A549 (cell line): ENCODE data around the gene LEO1. TPM values are rescaled to one million over a fixed set of nuclear protein-coding genes. Genes with fewer than 3 reads are reported as not detected.

Source experiments
- ATAC-seq, 2 experiments: fragments of 200-7000 bp in 1 of 2; fragments of >200 bp in 1 of 2; cut with Nextera tagmentation in 1 of 2; cut with Tn5 transposase in 1 of 2; 3 replicates each; pipeline versions ENCODE4 v1.8.0 to v1.9.1; 2018 to 2020; ENCODE audit warnings: mild to moderate bottlenecking in 1 of 2, moderate library complexity in 1 of 2
- CTCF ChIA-PET: fragments of 300-600 bp; sonication (Branson Sonifier 250); formaldehyde crosslinking; extraction: SDS; loops from one replicate; lab custom pipeline; 2021; ENCODE audit warnings: antibody characterized with exemption, inconsistent platforms; lab: Yijun Ruan, JAX
- POLR2A ChIA-PET: fragments of 350-600 bp; formaldehyde crosslinking; extraction: SDS; loops from one replicate; lab custom pipeline; 2021; ENCODE audit warnings: antibody characterized with exemption, inconsistent platforms; lab: Yijun Ruan, JAX
- DNase-seq, 2 experiments: peaks; one replicate each; pipeline versions ENCODE4 v3.0.0 to v3.0.0-alpha.2; 2011 to 2016; ENCODE audit warnings: low read depth in 1 of 2, low spot score in 1 of 2
- FAIRE-seq: peaks from 2 replicates; lab custom pipeline; 2011; peaks lifted over from hg19 to GRCh38; lab: Jason Lieb, UNC
- H3K27ac ChIP-seq, 2 experiments: fragments of >200 bp; sonication (Bioruptor Twin); formaldehyde crosslinking; 3 replicates each; pipeline ENCODE4 v1.5.1; 2016 to 2017
- H3K4me1 ChIP-seq: fragments of >200 bp; sonication (Bioruptor Twin); formaldehyde crosslinking; 3 replicates; pipeline ENCODE4 v1.6.1; 2016
- H3K4me2 ChIP-seq: fragments of >200 bp; sonication (Bioruptor Twin); formaldehyde crosslinking; 3 replicates; pipeline ENCODE4 v1.6.1; 2016
- H3K4me3 ChIP-seq: fragments of >200 bp; sonication (Bioruptor Twin); formaldehyde crosslinking; 3 replicates; pipeline ENCODE4 v1.5.1; 2016
- H3K9me3 ChIP-seq: fragments of >200 bp; sonication (Bioruptor Twin); formaldehyde crosslinking; 3 replicates; pipeline ENCODE4 v1.6.1; 2016
- HEYL ChIP-seq: fragments of 250-450 bp; sonication (Bioruptor Pico); IDR thresholded peaks from 2 replicates; pipeline ENCODE4 v1.8.0; 2021; ENCODE audit warnings: mild to moderate bottlenecking, moderate library complexity
- KDM1A ChIP-seq: fragments of 200-600 bp; sonication (generic); IDR thresholded peaks from 2 replicates; pipeline ENCODE4 v1.6.1; 2016; ENCODE audit warnings: low read depth, mild to moderate bottlenecking
- POLR2A ChIP-seq: IDR thresholded peaks from 2 replicates; pipeline ENCODE4 v1.6.1; 2012; ENCODE audit warnings: mild to moderate bottlenecking, low read length
- RAD21 ChIP-seq, 2 experiments: fragments of >200 bp in 1 of 2; sonication (Bioruptor Twin) in 1 of 2; formaldehyde crosslinking in 1 of 2; IDR thresholded peaks in 1 of 2; conservative IDR thresholded peaks in 1 of 2; 2 replicates in 1 of 2; 3 replicates in 1 of 2; pipeline ENCODE4 v1.6.1; 2012 to 2018; ENCODE audit warnings: inconsistent platforms in 1 of 2
- SMC3 ChIP-seq: fragments of >200 bp; sonication (Bioruptor Twin); formaldehyde crosslinking; IDR thresholded peaks from 3 replicates; pipeline ENCODE4 v1.6.1; 2018; ENCODE audit warnings: inconsistent platforms
- WGBS: methylation state at CpG from one replicate; pipeline ENCODE4 v1.1.6; 2017; ENCODE audit errors: missing lambda C conversion rate; 5-methylcytosine and 5-hydroxymethylcytosine counted together
- polyA plus RNA-seq, 4 experiments: library from polyadenylated mRNA; depleted of rRNA in 3 of 4; stranded (reverse); fragments of >200 nt; fragmentation: RNase III in 1 of 4; extraction: RNeasy Plus Mini Kit Qiagen cat#74134 plus additional on column Dnase treatment in 1 of 4; gene quantifications; 2 replicates in 3 of 4; 3 replicates in 1 of 4; pipeline ENCODE4 v1.2.3, GENCODE V29; 2011 to 2017
- small RNA-seq, 6 experiments: library from RNA; depleted of rRNA; stranded (forward); fragments of <200 nt; gene quantifications; one replicate each; pipeline ENCODE3, GENCODE V24; 2012
- TF ChIP-seq, protein P1 (sequence below): fragments of >200 bp; sonication (Bioruptor Twin); formaldehyde crosslinking; IDR thresholded peaks from 3 replicates; pipeline ENCODE4 v1.5.1; 2016

The LEO1 gene
- polyA plus RNA-seq, 2 of the 4 experiments (the other 2 are of a cell fraction) = 22.3 to 60.3 TPM

- TF ChIP-seq, protein P1, sequence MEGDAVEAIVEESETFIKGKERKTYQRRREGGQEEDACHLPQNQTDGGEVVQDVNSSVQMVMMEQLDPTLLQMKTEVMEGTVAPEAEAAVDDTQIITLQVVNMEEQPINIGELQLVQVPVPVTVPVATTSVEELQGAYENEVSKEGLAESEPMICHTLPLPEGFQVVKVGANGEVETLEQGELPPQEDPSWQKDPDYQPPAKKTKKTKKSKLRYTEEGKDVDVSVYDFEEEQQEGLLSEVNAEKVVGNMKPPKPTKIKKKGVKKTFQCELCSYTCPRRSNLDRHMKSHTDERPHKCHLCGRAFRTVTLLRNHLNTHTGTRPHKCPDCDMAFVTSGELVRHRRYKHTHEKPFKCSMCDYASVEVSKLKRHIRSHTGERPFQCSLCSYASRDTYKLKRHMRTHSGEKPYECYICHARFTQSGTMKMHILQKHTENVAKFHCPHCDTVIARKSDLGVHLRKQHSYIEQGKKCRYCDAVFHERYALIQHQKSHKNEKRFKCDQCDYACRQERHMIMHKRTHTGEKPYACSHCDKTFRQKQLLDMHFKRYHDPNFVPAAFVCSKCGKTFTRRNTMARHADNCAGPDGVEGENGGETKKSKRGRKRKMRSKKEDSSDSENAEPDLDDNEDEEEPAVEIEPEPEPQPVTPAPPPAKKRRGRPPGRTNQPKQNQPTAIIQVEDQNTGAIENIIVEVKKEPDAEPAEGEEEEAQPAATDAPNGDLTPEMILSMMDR = no peak
- TF ChIP-seq HEYL (CRISPR knock-in tag) (no peak), KDM1A (no peak)
Measured at GRCh38 chr15:51889486-51889885, 82.1 kb downstream of the LEO1 start (continued).

DNA sequence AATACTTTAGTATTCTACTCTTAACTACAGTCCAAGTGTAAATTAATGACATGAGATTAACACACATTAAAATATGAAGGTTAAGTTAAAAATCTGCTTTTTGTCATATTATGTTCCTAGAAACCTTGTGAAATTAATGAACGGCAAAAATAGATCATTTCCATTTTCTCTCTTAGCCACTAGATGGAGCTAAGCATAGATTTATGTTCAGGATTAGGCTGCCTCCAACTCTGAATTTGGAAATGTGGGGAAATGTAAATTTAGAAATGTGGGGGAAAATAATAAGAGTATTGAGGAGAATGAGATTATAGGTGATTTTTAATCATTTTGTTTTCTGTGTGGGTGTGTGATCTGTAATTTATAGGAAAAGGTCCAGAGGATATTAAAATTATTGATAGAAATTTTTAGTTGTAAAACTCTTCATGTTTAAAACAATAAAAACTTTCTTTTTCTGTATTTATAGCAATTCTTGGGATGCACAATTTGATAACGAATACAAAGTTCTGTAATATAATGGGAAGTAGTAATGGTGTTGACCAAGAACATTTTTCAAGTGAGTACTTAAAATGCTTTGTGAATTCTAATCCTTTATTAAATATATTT, 82.9 kb downstream of the LEO1 start:
- DNase-seq (peak; percentile 46 to 51), FAIRE-seq (no peak), ATAC-seq (peak; percentile 60 to 69; a peak in 4 of 6 replicates)
- Histone ChIP-seq H3K4me2 (peak overlapping the region; percentile 79), H3K27ac (peak overlapping the region; percentile 72 to 80), H3K9me3 (no peaks in the 10 kb centered on the region), H3K4me1 (peaks cover 48% of the 10 kb centered on the region)
- POLR2A ChIA-PET = interaction anchor here (1.6 kb wide), 1 partner anchor 59 kb away, joined by 6 read pairs; the partner anchor contains the start of gene TMOD3
- TF ChIP-seq RAD21 (conservative IDR thresholded peaks at IDR 0.05 in 1 of 2, IDR thresholded peaks at IDR 0.05 in 1 of 2) (peak; percentile 61 to 68), POLR2A (no peak), SMC3 (peak; percentile 67; the same call in 2 of the 3 replicates)
- TF ChIP-seq, protein P1 = peak; percentile 85
- TF ChIP-seq, all 56 proteins: peak for 3
- 2% methylated on average over 2 of the region's 2 CpGs for WGBS
- 0 out of 3 replicates have a peak overlapping the region, but pooled peaks have one; percentile 20 for H3K4me3 ChIP-seq
- CTCF ChIA-PET = interaction anchor here (0.6 to 6.2 kb wide), 40 partner anchors 9 to 338 kb away, joined by 3 to 52 read pairs (median 5); no protein-coding TSS in a partner anchor

Small RNAs within 50 kb of the gene (small RNA-seq; reads per million reads assigned to genes)
- gene RNU6-90P = 0 reads per million in 6 experiments

Other genes starting within 250 kb of the LEO1 start
- 29.2 and 32.1 TPM in 2 replicates for gene LYSMD2, start 234.1 kb downstream of the LEO1 start, polyA plus RNA-seq (2011; rRNA removed)
- gene LYSMD2, start 234.1 kb downstream of the LEO1 start, polyA plus RNA-seq (2017; fragmentation: RNase III; extraction: RNeasy Plus Mini Kit Qiagen cat#74134 plus additional on column Dnase treatment) = 16.9 to 18.5 TPM (median 18.3 TPM) in 3 replicates
- 2.5 and 2.8 TPM in 2 replicates for gene TMOD2, start 220.2 kb downstream of the LEO1 start, polyA plus RNA-seq (2011; rRNA removed)
- gene TMOD2, start 220.2 kb downstream of the LEO1 start, polyA plus RNA-seq (2017; fragmentation: RNase III; extraction: RNeasy Plus Mini Kit Qiagen cat#74134 plus additional on column Dnase treatment) = 1.6 to 2.1 TPM (median 2.0 TPM) in 3 replicates
- 93.2 and 111 TPM in 2 replicates for gene TMOD3, start 142.1 kb downstream of the LEO1 start, polyA plus RNA-seq (2011; rRNA removed)
- 55.5 to 57.8 TPM (median 57.5 TPM) in 3 replicates for gene TMOD3, start 142.1 kb downstream of the LEO1 start, polyA plus RNA-seq (2017; fragmentation: RNase III; extraction: RNeasy Plus Mini Kit Qiagen cat#74134 plus additional on column Dnase treatment)
- gene MAPK6, start 47.4 kb upstream of the LEO1 start, polyA plus RNA-seq (2011; rRNA removed) = 94.7 and 126 TPM in 2 replicates
- gene MAPK6, start 47.4 kb upstream of the LEO1 start, polyA plus RNA-seq (2017; fragmentation: RNase III; extraction: RNeasy Plus Mini Kit Qiagen cat#74134 plus additional on column Dnase treatment) = 46.5 to 49.1 TPM (median 48.4 TPM) in 3 replicates
- gene BCL2L10, start 141.0 kb upstream of the LEO1 start, polyA plus RNA-seq (2011; rRNA removed) = 0.09 and 0.42 TPM in 2 replicates
- 0.06 to 0.08 TPM (median 0.07 TPM) in 3 replicates for gene BCL2L10, start 141.0 kb upstream of the LEO1 start, polyA plus RNA-seq (2017; fragmentation: RNase III; extraction: RNeasy Plus Mini Kit Qiagen cat#74134 plus additional on column Dnase treatment)
- gene GNB5, start 219.6 kb upstream of the LEO1 start, polyA plus RNA-seq (2011; rRNA removed) = 67.5 and 72.0 TPM in 2 replicates
- gene GNB5, start 219.6 kb upstream of the LEO1 start, polyA plus RNA-seq (2017; fragmentation: RNase III; extraction: RNeasy Plus Mini Kit Qiagen cat#74134 plus additional on column Dnase treatment) = 53.6 to 65.9 TPM (median 57.2 TPM) in 3 replicates